Osteoblast (primary cell): ENCODE results near the gene COMMD1. TPM values are rescaled to one million over a fixed set of nuclear protein-coding genes. Genes with fewer than 3 reads are reported as not detected.

Experiments
- DNase-seq: peaks from one replicate; pipeline ENCODE4 v3.0.0; 2011; ENCODE audit warnings: low spot score, mixed read lengths; ENCODE audit not compliant: insufficient read length; ENCODE audit errors: missing footprints
- H2AFZ ChIP-seq: 2 replicates; pipeline ENCODE4 v1.6.0; 2011; ENCODE audit warnings: mild to moderate bottlenecking, low read length
- H3K27ac ChIP-seq: 2 replicates; pipeline ENCODE4 v1.5.1; 2011; ENCODE audit warnings: mild to moderate bottlenecking, low read depth, low read length, moderate library complexity
- H3K27me3 ChIP-seq: 2 replicates; pipeline ENCODE4 v1.6.0; 2012; ENCODE audit warnings: mild to moderate bottlenecking, control low read depth, inconsistent platforms, low read length, moderate library complexity; ENCODE audit not compliant: insufficient read depth
- H3K36me3 ChIP-seq: 2 replicates; pipeline ENCODE4 v1.5.1; 2011; ENCODE audit warnings: mild to moderate bottlenecking, low read length, control low read depth, moderate library complexity; ENCODE audit not compliant: insufficient read depth
- H3K4me1 ChIP-seq: 2 replicates; pipeline ENCODE4 v1.5.1; 2011; ENCODE audit warnings: mild to moderate bottlenecking, low read length, control low read depth, moderate library complexity; ENCODE audit not compliant: insufficient read depth
- H3K4me2 ChIP-seq: 2 replicates; pipeline ENCODE4 v1.6.0; 2011; ENCODE audit warnings: mild to moderate bottlenecking, low read length; ENCODE audit not compliant: insufficient read depth
- H3K4me3 ChIP-seq: fragments of 200-600 bp; sonication (generic); 3 replicates; pipeline ENCODE4 v1.5.1; 2012; ENCODE audit warnings: mild to moderate bottlenecking, low read length, inconsistent platforms; ENCODE audit not compliant: insufficient read depth
- H3K79me2 ChIP-seq: 2 replicates; pipeline ENCODE4 v1.6.0; 2012; ENCODE audit warnings: mild to moderate bottlenecking, low read length, control low read depth, inconsistent platforms; ENCODE audit not compliant: insufficient read depth
- H3K9me3 ChIP-seq: 2 replicates; pipeline ENCODE4 v1.5.1; 2011; ENCODE audit warnings: low read depth, low read length, control low read depth
- H4K20me1 ChIP-seq: 2 replicates; pipeline ENCODE4 v1.6.0; 2012; ENCODE audit warnings: mild to moderate bottlenecking, low read length, control low read depth; ENCODE audit not compliant: insufficient read depth
- CTCF ChIP-seq: IDR thresholded peaks from 2 replicates; pipeline ENCODE4 v1.5.1; 2011; ENCODE audit warnings: mild to moderate bottlenecking, low read depth, low read length, moderate library complexity; ENCODE audit errors: extremely low read depth
- total RNA-seq: library from RNA; depleted of rRNA; stranded (reverse); fragments of >200 nt; gene quantifications from 2 replicates; pipeline ENCODE4 v1.2.3, GENCODE V29; 2012

The COMMD1 gene
- total RNA-seq, 1 donor = 51.8 TPM

DNA sequence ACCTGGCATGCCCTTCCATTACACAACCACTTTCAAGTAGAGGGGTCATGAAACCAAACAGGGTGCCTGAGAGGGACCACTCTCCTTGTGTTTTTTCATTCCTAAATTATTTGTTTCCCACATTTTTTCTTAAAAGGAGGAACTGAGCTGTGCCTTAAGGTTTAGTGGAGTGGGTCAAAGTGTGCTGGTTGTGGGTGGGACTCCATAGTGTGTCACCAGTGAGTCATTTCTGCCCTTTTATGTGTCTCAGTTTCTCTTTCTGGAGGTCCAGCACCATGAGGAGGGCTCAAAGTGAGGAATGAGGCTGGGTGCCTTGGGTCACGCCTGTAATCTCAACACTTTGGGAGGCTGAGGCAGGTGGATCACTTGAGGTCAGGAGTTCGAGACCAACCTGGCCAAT, 37.8 kb downstream of the COMMD1 start:
- no peak overlapping the region for H2AFZ ChIP-seq
- no peak overlapping the region for H3K4me2 ChIP-seq
- H3K27me3 ChIP-seq = no peaks in the 10 kb centered on the region
- no peaks in the 10 kb centered on the region for H3K79me2 ChIP-seq
- H3K4me3 ChIP-seq = no peak overlapping the region
- H3K36me3 ChIP-seq = no peaks in the 10 kb centered on the region
- H3K9me3 ChIP-seq = no peaks in the 10 kb centered on the region
- H3K4me1 ChIP-seq = peaks cover 8% of the 10 kb centered on the region
- TF ChIP-seq CTCF = no peak
- H4K20me1 ChIP-seq = no peaks in the 10 kb centered on the region
- H3K27ac ChIP-seq = no peak overlapping the region
- no peak for DNase-seq

DNA sequence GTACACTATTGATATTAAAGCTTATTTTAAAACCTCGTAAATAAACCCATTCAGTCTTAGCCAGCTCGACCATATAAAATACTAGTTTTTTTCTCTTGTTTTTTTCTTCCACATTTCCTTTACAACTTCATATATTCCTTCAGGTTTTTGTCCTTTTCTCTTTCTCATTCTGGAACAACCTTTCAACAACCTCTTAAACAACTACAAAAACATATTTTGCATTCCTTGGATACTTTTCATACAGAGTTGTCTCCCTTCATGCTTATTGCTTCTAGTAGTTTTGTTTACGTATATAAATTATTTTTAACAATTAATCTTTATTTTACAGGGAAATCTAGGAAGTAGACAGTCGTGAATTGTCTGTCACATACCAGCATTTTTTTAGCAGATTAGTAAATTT, 41.2 kb downstream of the COMMD1 start:
- no peak for DNase-seq
- no peak overlapping the region for H3K4me2 ChIP-seq
- H3K27ac ChIP-seq = no peak overlapping the region
- no peaks in the 10 kb centered on the region for H3K27me3 ChIP-seq
- H4K20me1 ChIP-seq = no peaks in the 10 kb centered on the region
- H3K4me3 ChIP-seq = no peak overlapping the region
- H2AFZ ChIP-seq = no peak overlapping the region
- no peaks in the 10 kb centered on the region for H3K36me3 ChIP-seq
- H3K79me2 ChIP-seq = no peaks in the 10 kb centered on the region
- H3K4me1 ChIP-seq = peaks cover 10% of the 10 kb centered on the region
- no peak for TF ChIP-seq CTCF
- H3K9me3 ChIP-seq = no peaks in the 10 kb centered on the region

- H4K20me1 ChIP-seq = no peaks in the 10 kb centered on the region
Observed at GRCh38 chr2:61948661-61949457, 43.4 kb downstream of the COMMD1 start.

GRCh38 chr2:61949458-61949713, 43.9 kb downstream of the COMMD1 start:
- H3K4me1 ChIP-seq = peaks cover 11% of the 10 kb centered on the region
- no peaks in the 10 kb centered on the region for H3K36me3 ChIP-seq
- H3K9me3 ChIP-seq = no peaks in the 10 kb centered on the region
- H3K4me2 ChIP-seq = no peak overlapping the region
- H3K27me3 ChIP-seq = no peaks in the 10 kb centered on the region
- no peak for DNase-seq
- no peaks in the 10 kb centered on the region for H4K20me1 ChIP-seq
- H2AFZ ChIP-seq = no peak overlapping the region
- H3K79me2 ChIP-seq = peaks cover 3% of the 10 kb centered on the region
- no peak overlapping the region for H3K4me3 ChIP-seq
- H3K27ac ChIP-seq = no peak overlapping the region
- TF ChIP-seq CTCF = no peak

More at GRCh38 chr2:61948661-61949457, 43.4 kb downstream of the COMMD1 start:
- H3K4me2 ChIP-seq = no peak overlapping the region
- no peak overlapping the region for H2AFZ ChIP-seq
- peaks cover 3% of the 10 kb centered on the region for H3K79me2 ChIP-seq
- H3K36me3 ChIP-seq = no peaks in the 10 kb centered on the region
- H3K27me3 ChIP-seq = no peaks in the 10 kb centered on the region
- H3K27ac ChIP-seq = no peak overlapping the region
- no peak for TF ChIP-seq CTCF
- H3K4me1 ChIP-seq = peaks cover 11% of the 10 kb centered on the region
- no peak overlapping the region for H3K4me3 ChIP-seq
- H3K9me3 ChIP-seq = no peaks in the 10 kb centered on the region
- DNase-seq = no peak
